Measurements from ENCODE around the gene ANKRD18B. TPM values are rescaled to one million over a fixed set of nuclear protein-coding genes. Genes with fewer than 3 reads are reported as not detected.
"Not testable (repeated sequence)": the region's sequence is repeated elsewhere in the genome, so short reads cannot be mapped to it uniquely, and the experiment has no call there.

Gene ANKRD18B
- total RNA-seq, 1 donor from 2014 or later: 0.40 TPM

DNA sequence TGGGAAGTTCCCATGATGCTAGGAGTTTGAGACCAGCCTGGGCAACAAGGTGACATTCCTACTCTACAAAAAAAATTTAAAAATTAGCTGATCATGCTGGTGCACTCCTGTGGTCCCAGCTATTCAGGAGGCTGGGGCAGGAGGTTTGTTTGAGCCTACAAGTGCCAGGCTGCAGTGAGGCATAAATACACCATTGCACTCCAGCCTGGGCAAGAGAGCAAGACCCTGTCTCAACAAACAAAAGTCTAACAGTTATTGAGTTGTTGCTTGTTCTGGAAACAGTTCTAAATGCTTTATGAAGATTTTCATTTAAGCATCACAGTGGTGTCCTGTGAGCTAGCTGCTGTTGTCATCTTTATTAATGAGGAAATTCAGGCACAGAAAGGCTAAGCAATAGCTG, 4.0 kb downstream of the ANKRD18B start:
- not testable (repeated sequence) for DNase-seq (ENCODE audit: low spot score); ATAC-seq

DNA sequence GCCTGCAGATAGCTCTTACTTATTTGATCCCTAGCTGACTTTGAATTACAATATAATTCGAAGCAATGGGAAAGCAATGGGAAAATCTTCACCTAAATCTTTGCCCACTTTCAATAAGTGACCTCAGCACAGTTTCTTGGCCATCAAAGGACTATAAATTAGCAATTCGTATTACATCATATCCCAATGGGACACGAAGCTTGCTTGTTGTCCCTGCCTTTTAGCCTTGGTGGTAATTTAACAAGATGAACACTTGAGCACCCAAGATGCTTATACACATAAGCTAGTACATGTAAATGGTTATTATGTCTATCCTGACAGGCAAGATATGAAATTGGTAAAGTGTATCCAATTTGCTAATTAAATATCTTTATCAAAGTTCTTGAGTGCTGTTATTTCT, 9.9 kb downstream of the ANKRD18B start:
- ATAC-seq; DNase-seq (ENCODE audit: low spot score): not testable (repeated sequence)

DNA sequence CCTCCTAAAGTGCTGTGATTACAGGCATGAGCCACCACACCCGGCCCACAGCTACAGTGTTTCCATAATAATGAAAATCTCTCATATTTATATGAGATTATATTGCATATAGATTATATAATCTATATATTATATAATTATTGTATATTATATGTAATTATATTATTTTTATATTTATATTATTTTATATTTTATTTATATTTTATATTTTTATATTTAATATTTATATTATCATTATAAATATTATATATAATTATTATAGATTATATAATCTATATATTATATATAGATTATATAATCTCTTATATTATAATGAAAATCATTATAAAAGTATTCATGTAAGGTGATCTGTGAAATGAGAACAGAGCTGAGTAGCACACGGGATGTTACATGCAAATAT, 11.5 kb downstream of the ANKRD18B start:
- no peak for DNase-seq (ENCODE audit: low spot score)
- no peak for ATAC-seq

DNA sequence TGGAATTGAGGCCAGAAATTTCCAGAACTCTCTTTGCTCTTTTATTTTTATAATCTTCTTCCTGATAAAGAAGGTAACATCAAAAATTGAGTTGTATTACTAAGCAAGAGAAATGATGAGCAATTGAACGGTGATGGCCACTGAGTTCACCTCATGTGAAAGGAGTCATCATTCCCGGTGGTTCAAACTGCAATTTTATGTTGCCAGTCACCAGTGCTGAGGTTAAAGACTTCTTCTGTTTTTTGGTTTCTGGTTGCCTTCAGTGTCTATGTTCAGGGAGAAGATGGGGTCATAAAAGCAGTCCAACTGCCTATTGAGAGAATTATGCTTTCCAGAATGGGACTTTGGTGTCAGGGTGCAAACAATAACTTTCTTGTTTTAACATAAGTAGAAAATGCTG, 19.4 kb downstream of the ANKRD18B start:
- not testable (repeated sequence) for DNase-seq (ENCODE audit: low spot score); ATAC-seq

DNA sequence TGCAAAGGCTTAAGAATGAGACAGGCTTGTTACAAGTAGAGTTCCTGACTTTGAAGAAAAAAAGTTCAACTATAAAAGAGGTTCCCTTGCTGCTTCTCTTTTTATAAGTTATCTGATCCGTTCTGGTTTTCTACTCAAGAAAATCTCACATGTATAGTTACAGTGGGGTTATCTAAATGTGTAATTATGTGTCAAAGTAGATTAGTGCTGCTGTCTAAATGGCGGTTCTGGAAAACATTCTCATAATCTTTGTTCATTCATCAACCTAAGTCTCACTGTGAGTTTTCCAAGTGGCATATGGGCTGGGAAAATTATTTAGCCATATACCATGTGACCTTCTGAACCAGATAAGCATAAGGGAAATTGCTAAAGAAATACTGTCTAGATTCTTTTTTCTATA, 21.7 kb downstream of the ANKRD18B start:
- not testable (repeated sequence) for ATAC-seq; DNase-seq (ENCODE audit: low spot score)

DNA sequence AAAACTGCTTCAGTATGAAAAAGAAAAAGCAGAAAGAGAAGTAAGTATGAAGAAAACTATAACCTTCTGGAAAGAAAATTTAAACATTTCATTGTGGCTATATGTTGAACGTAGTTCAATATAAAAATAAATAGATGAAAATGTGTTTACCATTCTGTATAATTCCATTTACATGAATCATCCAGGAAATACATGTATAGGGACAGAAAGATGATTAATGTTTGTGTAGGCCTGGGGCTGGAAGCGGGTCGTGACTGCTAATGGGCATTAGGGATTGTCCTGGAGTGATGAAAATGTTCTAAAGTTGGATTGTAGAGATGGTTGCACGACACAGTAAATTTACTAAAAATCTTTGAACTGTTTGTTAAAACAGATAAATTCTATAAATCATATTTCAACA, 24.8 kb downstream of the ANKRD18B start:
- ATAC-seq: not testable (repeated sequence)

DNA sequence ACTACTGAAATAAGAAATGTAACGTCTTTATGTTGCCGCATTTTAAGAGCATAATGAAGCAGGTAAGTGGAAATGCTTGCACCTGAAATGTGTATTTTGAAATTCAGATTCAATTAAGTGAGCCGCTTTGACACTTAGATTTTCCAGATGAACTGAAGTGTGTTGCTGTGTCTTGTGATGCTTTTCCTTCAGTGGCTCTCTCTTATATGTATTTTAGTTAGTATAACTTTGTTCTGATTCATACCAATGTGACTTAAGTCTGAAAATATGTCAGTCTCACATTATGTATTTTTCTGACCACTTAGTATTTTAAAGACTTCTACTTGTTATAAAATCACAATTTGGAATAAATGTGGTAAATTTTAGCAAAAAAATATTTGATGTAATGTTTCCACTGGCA, 25.4 kb downstream of the ANKRD18B start:
- not testable (repeated sequence) for DNase-seq (ENCODE audit: low spot score); ATAC-seq

More for the DNA sequence above, 24.8 kb downstream of the ANKRD18B start:
- not testable (repeated sequence) for DNase-seq (ENCODE audit: low spot score)

DNA sequence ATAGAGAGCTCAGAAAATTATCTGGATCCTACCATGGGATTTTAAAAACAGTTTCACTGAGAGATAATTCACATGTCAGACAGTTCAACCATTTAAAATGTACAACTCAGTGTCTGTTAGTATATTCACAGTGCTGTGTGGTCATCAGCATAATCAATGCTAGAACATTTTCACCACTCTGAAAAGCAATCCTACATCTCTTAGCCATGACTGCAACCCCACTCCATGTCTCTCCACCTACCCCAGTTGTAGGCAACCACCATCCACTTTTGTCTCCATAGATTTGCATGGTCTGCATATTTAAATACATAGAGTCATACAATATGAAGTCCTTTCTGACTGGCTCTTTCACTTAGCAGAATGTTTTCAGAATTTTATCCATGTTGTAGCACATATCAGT, 27.1 kb downstream of the ANKRD18B start:
- not testable (repeated sequence) for ATAC-seq

DNA sequence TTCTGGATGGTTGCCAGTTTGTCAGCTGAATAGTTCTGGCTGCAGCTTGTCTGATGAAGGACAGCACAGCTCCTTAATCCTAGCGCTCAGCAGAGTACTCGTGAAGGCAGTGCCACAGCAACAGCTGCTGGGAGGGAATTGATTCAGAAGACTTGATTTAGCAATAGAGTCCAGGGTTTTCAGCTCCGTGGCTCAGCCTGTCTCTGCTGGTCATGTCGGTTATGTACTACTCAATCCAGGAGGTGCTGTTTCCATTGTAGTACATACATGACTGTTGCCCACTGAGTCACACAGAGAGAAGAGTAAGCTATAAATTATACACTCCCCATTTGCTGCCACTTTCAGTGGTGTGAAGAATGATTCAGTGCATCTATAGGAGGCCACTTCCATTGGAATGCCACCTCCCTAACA, 28.3 kb downstream of the ANKRD18B start:
- peak; percentile 33 for ATAC-seq

More for the DNA sequence above, 27.1 kb downstream of the ANKRD18B start:
- not testable (repeated sequence) for DNase-seq (ENCODE audit: low spot score)

DNA sequence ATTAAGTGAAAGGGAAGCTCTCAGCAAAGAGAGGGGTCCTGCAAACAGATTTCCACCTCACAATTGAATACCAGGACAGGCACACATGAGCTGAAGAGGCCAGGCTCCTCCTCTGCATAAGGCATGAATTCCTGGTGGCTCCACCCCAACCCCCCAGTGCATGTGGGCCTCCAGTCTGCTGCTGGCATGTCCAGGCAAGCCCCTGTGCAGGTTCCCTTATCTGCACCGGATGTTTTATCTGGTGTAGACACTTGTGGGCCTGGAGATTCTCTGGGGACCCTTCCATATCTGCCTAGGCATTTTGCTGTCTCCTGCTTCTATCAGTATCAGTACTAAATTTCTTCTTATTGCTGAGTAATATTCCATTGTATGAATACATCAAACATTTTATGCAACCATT, 36.2 kb downstream of the ANKRD18B start:
- not testable (repeated sequence) for ATAC-seq

More for the DNA sequence above, 28.3 kb downstream of the ANKRD18B start:
- not testable (repeated sequence) for DNase-seq (ENCODE audit: low spot score)

DNA sequence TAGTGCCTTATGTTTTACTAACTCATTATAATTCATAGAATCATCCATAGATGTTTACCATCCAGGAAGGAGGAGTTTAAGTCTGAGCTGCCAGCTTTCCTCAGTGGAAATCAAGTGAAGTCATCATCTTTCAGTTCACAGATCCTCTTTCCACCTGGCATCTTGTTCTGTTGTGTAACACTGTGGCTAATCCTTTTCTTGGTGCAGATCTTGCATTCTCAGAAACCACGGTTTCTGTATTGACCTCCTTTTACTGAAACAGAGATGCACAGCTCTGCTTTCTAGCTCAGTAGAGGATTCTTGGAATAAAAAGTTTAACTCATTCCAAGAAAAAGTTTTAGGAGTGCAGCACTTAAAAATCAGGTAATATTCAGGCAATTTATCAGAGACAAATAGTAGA, 38.1 kb downstream of the ANKRD18B start:
- DNase-seq (ENCODE audit: low spot score); ATAC-seq: not testable (repeated sequence)

More for the DNA sequence above, 36.2 kb downstream of the ANKRD18B start:
- not testable (repeated sequence) for DNase-seq (ENCODE audit: low spot score)

DNA sequence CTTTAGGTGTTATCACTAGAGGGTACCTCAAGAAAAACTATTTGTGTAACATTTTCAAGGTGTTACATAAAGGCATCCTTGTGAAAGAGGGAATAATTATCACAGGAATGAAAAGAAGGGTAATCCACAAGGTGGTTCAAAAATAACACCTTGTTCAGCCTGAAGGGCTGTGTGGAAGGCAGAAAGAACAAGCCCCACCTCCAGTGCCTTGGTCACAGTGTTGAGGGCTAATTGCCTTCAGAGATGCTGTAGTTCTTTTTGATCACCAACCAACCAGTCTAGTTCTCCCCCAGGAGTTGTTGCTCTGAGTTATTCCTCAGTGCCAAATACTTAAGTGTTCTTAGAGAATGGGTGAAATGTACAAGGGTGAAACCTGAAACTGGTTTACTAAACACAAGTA, 43.7 kb downstream of the ANKRD18B start:
- DNase-seq (ENCODE audit: low spot score); ATAC-seq: not testable (repeated sequence)

DNA sequence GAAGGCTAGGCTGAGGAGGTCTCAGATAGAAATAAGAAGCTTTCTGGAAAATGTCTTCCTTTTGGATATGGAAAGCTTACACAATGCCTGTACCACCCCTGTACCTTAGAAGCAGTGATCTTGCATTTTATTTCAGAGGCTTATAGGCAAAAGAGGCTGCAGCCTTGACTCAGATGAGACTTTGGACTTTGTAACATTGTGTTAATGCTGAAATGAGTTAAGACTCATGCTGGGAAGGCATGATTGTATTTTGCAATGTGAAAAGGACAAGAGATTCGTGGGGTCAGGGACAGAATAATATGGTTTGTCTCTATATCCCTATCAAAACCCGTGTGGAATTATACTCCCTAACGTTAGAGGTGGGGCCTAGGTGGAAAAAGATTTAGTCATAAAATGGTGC, 53.7 kb downstream of the ANKRD18B start:
- not testable (repeated sequence) for DNase-seq (ENCODE audit: low spot score)
- ATAC-seq: peak; percentile 75

DNA sequence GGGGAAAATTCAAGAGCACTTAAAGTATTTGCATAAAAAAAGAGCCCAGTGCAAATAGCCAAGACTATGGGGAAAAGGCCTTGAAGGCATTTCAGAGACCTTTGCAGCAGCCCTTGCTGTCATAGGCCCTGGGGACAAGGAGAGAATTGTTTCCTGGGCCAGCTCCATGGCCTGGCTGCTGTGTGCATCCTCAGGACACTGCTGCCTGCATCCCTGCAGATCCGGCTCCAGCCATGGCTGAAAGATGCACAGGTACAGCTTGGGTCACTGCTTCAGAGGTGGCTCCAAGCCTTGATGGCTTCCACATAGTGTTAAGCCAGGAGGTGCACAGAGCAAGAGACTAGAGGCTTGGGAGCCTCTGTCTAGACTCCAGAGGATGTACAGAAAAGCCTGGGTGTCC, 55.9 kb downstream of the ANKRD18B start:
- DNase-seq (ENCODE audit: low spot score); ATAC-seq: not testable (repeated sequence)

DNA sequence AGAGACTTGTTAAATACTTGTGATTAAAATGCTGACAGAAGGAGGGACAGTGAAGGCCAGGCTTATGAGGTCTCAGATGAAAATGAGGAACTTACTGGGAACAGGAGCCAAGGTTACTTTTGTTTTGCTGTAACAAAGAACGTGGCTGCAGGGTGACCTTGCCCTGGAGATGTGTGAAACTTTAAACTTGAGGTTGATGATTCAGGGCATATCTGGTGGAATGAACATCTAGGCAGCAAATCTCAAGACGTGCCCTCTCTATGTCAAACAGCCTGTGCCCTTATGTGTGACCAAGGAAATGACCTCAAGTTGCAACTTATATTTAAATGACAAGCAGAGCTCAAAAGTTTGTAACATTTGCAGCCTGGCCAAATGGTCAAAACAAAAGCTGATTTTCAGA, 58.6 kb downstream of the ANKRD18B start:
- ATAC-seq; DNase-seq (ENCODE audit: low spot score): not testable (repeated sequence)

DNA sequence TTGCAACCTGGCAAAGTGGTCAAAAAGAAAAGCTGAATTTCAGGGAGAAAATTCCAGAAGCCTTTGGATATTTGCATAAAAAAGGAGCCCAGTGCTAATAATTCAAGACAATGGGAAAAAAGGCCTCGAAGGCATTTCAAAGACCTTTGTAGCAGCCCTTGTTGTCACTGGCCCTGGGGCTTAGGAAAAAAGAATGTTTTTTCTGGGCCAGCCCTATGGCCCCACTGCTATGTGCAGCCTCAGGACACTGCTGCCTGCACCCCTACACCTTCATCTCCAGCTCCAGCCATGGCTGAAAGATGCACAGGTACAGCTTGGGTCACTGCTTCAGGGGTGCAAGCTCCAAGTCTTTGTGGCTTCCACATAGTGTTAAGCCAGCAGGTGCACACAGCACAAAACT, 62.1 kb downstream of the ANKRD18B start:
- not testable (repeated sequence) for DNase-seq (ENCODE audit: low spot score); ATAC-seq

DNA sequence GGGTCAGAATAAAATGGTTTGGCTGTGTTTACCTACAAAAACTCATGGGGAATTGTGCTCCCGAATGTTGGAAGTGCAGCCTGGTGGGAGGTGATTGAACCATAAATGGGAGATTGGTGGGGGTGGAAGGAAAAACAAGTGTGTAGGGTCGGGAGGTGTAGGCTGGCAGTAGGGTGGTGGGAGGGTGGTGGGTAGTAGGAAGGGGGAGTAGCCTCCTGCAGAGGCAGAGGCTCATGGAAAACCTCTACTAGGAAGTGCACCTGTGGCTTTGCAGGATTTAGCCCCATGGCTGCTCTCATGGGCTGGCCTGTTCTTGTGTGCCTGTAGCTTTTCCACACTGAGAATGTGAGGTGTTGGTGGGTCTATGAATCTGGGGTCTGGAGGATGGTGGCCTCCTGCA, 63.7 kb downstream of the ANKRD18B start:
- DNase-seq (ENCODE audit: low spot score); ATAC-seq: not testable (repeated sequence)

DNA sequence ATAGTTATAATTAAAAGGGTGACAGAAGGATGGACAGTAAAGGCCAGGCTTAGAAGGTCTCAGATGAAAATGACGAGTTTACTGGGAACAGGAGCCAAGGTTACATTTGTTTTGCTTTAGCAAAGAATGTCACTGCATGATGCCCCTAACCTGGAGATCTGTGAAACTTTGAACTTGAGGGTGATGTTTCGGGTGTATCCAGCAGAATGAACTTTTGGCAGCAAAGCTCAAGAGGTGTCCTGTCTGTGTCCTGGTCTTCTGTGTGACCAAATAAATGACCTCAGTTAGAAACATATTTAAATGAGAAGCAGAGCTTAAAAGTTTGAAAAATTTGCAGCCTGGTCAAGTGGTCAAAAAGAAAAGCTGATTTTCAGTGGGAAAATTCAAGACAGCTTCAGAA, 64.8 kb downstream of the ANKRD18B start:
- ATAC-seq: peak; percentile 90
- not testable (repeated sequence) for DNase-seq (ENCODE audit: low spot score)

DNA sequence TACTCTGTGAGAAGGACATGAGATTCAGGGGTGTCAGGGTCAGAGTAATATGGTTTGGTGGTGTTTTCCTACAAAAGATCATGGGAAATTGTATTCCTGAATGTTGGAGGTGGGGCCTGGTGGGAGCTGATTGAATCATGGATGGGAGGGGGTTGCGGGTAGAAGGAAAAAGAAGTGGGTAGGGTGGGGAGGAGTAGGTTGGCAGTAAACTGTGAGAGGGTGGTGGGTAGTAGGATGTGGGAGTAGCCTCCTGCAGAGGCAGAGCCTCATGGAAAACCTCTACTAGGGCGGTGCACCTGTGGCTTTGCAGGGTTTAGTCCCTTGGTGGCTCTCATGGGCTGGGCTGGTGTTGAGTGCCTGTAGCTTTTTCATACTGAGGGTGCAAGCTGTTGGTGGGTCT, 66.8 kb downstream of the ANKRD18B start:
- not testable (repeated sequence) for ATAC-seq; DNase-seq (ENCODE audit: low spot score)

DNA sequence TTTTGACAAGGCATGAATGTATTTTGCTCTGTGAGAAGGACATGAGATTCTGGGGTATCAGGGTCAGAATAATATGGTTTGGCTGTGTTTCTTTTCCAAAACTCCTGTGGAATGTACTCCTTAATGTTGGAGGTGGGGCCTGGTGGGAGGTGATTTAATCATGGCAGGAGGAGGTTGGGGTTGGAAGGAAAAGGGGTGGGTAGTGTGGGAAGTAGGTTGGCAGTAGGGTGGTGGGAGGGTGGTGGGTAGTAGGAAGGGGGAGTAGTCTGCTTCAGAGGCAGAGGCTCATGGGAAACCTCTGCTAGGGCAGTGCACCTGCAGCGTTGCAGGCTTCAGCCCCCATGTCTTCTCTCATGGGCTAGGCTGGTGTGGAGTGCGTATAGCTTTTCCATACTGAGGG, 72.9 kb downstream of the ANKRD18B start:
- ATAC-seq; DNase-seq (ENCODE audit: low spot score): not testable (repeated sequence)

DNA sequence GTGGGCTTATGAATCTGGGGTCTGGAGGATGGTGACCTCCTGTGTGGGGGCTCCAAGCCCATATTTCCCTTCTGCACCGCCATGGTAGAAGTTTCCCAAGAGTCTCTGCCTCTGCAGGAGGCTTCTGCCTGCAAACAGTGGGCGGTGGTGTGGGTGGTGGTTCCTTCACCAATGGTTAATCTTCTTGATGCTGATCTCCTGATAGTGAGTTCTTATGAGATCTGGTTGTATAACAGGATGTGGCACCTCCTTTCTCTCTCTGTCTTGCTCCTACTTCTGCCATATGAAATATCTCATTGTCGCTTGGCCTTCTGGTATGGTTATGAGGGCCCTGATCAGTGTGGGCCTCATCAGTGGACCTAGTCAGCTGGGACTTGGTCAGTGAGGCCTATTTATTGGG, 73.3 kb downstream of the ANKRD18B start:
- ATAC-seq; DNase-seq (ENCODE audit: low spot score): not testable (repeated sequence)

DNA sequence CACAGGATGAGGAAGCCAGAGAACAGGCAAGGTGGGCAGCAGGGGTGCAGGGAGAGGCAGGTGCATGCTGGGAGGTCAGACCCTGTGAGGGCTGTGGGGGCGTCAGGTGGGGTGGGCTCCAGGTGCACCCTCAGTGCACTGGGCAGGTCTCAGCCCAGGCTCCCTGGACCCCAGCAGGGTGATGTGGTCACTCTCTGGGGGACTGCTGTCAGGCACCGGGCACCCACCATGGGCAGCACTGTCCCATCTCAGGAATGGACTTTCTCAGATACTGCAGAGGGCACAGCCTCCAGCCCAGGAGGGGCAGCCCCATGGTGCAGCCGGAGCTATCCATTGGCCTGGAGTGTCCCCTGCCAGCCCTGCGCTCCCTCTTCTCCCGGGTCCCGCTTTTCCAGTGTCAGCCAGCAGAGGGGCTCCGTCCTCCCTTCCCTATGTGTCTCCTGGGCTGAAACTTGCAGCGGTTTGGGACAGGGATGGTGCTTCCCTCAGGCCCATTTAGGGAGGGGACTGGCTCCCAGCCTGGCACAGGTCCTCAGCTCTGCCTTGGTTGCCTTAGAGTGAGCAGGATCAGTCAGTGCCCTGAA, 74.8 kb downstream of the ANKRD18B start:
- ATAC-seq; DNase-seq (ENCODE audit: low spot score): not testable (repeated sequence)

Data from left lobe of liver (tissue), 2 donors.